ENCODE measurements around the gene ZNF695.

Gene ZNF695

GRCh38 chr1:246954126-246954525, 53.7 kb downstream of the ZNF695 start:
- no peak for DNase-seq

- no peak for DNase-seq
Measured at GRCh38 chr1:246951413-246951812, 56.4 kb downstream of the ZNF695 start.

- DNase-seq, result no peak
Measured at GRCh38 chr1:246949956-246950355, 57.9 kb downstream of the ZNF695 start.

GRCh38 chr1:246947255-246947654, 60.6 kb downstream of the ZNF695 start:
- DNase-seq, result no peak

GRCh38 chr1:246946366-246946765, 61.5 kb downstream of the ZNF695 start:
- DNase-seq, result no peak
